Skeletal muscle satellite cell (primary cell): ENCODE measurements around the gene CDK16.

Source experiments
- H3K27me3 ChIP-seq: 2 replicates; pipeline ENCODE4 v1.7.0; 2013; ENCODE audit warnings: low read length; ENCODE audit not compliant: control insufficient read depth, insufficient read depth
- H3K36me3 ChIP-seq: 2 replicates; pipeline ENCODE4 v1.7.0; 2013; ENCODE audit warnings: mild to moderate bottlenecking, control low read depth, low read length; ENCODE audit not compliant: insufficient read depth
- H3K4me1 ChIP-seq: 2 replicates; pipeline ENCODE4 v1.7.0; 2013; ENCODE audit warnings: low read length; ENCODE audit not compliant: control insufficient read depth, insufficient read depth
- H3K4me2 ChIP-seq: 2 replicates; pipeline ENCODE4 v1.7.0; 2013; ENCODE audit warnings: mild to moderate bottlenecking, low read length
- H3K4me3 ChIP-seq: 2 replicates; pipeline ENCODE4 v1.7.0; 2013; ENCODE audit warnings: low read length
- H3K9ac ChIP-seq: 2 replicates; pipeline ENCODE4 v1.7.0; 2013; ENCODE audit warnings: mild to moderate bottlenecking, low read depth, low read length, moderate library complexity
- H3K9me3 ChIP-seq: replicated peaks from 2 replicates; pipeline ENCODE4 v1.7.0; 2013; ENCODE audit warnings: mild to moderate bottlenecking, control low read depth, low read length

CDK16 gene

DNA sequence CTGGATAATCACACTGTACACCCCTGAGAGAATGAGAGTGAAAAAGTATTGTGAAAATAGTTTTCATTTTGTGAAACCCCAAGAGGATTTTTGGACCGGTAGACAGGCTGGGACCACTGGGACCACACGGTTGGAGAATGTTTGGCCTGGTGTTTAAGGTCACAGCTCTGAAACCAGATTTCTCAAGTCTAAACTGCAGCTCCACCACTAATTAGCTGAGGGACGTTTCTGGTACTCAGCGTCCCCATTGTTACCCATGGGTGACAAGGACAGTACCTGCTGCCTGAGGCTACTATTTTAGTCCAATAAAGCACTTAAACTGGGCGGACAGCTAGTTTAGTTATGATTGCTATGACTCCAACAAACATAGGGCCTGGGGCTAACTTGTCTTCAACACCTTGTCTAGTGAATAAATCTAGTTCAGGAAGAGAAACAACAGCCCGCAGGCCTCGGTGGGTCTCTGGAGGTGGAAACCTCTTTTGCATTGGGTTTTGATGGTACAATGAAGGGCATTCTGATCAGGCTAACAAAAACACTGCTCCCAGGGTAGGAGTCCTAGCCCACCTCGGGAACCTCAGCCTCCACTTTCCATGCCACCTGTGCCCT lies 13.8 kb downstream of the CDK16 start:
- Histone ChIP-seq H3K36me3 (peaks cover 19% of the 10 kb centered on the region), H3K4me1 (peaks cover 18% of the 10 kb centered on the region), H3K4me3 (peak overlapping the region; percentile 87), H3K9ac (peak overlapping the region; percentile 98), H3K9me3 (no peaks in the 10 kb centered on the region), H3K4me2 (peak overlapping the region; percentile 94), H3K27me3 (peaks cover 5% of the 10 kb centered on the region)

DNA sequence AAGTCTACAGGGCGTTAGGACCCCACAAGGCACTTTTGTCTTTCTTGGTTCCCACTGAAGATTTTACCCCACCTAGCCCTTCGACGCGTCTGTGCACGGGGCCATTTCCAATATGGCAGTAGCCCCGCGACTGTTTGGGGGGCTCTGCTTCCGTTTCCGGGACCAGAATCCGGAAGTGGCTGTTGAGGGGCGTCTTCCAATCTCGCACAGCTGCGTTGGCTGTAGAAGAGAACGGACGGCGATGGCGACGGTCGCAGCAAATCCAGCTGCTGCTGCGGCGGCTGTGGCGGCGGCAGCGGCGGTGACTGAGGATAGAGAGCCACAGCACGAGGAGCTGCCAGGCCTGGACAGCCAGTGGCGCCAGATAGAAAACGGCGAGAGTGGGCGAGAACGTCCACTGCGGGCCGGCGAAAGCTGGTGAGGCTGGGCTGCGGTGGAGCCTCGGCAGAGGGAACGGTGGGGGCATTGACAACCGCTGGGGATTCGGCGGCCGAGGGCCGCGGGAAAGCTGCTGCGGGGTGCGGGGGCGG lies 14.4 kb downstream of the CDK16 start, which contains the start of gene USP11:
Gene USP11 (plus strand): TSS at position 207 of the 530 bp plus-strand sequence. CDS start 35 bp downstream, at position 242.
- Histone ChIP-seq H3K4me2 (peak within 1 kb of the TSS; percentile 94), H3K9ac (peak within 1 kb of the TSS; percentile 98), H3K4me3 (peak within 1 kb of the TSS; percentile 87), H3K9me3 (no peaks in the 10 kb centered on the region), H3K36me3 (peaks cover 18% of the 10 kb centered on the region), H3K27me3 (peaks cover 7% of the 10 kb centered on the region), H3K4me1 (peaks cover 18% of the 10 kb centered on the region)

DNA sequence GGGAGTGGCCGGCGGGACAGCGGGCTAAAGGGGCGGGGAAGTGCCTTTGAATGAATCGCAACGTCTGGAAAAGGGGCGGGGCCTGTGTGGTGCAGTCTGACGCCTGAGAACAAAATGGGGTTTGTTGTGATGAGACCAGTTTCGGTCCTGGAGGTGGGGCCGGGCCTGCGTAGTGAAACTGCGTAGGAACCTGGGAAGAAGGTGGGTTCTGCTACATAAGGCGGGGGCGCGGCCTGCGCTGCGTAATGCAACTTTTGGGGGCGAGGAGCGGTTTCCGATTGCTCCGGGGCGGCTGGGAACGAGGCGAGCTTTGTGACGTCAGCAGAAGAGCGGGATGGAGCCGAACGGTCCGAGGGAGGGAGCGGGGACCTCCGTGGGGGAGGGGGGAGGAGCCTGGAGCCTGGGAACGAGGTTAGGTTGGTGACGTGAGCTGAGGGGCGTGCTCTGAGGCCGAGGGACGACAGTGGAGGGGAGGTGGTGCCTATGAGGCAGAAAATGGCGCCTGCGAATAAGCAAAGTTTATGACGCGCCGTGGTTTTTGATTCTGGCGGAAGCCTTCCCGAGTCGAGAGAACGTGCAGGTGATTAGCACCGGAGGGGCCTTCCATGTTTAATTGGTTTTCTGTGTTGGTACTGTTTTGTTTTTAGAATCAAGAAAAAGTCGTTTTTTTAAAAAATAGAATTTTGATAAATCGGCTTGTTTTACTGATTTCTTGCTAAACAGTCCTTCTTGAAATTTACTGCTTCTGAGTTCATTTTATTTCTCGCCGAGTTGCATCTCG lies 15.0 kb downstream of the CDK16 start:
- no peaks in the 10 kb centered on the region for H3K9me3 ChIP-seq
- H3K27me3 ChIP-seq = peaks cover 7% of the 10 kb centered on the region
- peaks cover 18% of the 10 kb centered on the region for H3K4me1 ChIP-seq
- peak overlapping the region; percentile 87 for H3K4me3 ChIP-seq
- H3K4me2 ChIP-seq = peak overlapping the region; percentile 94
- peak overlapping the region; percentile 98 for H3K9ac ChIP-seq
- H3K36me3 ChIP-seq = peaks cover 13% of the 10 kb centered on the region

DNA sequence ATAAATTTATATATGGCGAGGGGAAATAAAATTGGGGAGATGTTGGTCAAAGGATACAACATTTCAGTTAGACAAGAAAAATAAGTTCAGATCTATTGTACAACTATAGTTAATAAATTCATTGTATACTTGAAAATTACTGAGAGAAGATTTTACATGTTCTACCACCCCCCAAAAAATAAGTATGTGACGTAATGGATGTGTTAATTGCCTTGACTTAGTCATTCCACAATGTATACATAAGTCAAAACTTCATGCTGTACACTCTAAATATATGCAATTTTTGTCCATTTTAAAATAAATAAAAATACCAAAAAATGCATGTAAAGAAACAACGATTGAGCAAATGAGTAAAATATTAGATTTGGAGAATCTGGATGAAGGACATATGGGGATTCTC lies 16.1 kb downstream of the CDK16 start:
- H3K4me1 ChIP-seq = peaks cover 18% of the 10 kb centered on the region

GRCh38 chrX:47235691-47236103 lies 17.2 kb downstream of the CDK16 start:
- Histone ChIP-seq H3K4me2 (peak overlapping the region; percentile 94), H3K36me3 (peaks cover 10% of the 10 kb centered on the region), H3K27me3 (peaks cover 7% of the 10 kb centered on the region), H3K4me3 (no peak overlapping the region), H3K9me3 (no peaks in the 10 kb centered on the region), H3K4me1 (peaks cover 18% of the 10 kb centered on the region), H3K9ac (no peak overlapping the region)

More for the DNA sequence above, 16.1 kb downstream of the CDK16 start:
- H3K9ac ChIP-seq = peak overlapping the region; percentile 98
- peaks cover 7% of the 10 kb centered on the region for H3K27me3 ChIP-seq
- peak overlapping the region; percentile 94 for H3K4me2 ChIP-seq
- peak overlapping the region; percentile 87 for H3K4me3 ChIP-seq
- no peaks in the 10 kb centered on the region for H3K9me3 ChIP-seq
- peaks cover 9% of the 10 kb centered on the region for H3K36me3 ChIP-seq

DNA sequence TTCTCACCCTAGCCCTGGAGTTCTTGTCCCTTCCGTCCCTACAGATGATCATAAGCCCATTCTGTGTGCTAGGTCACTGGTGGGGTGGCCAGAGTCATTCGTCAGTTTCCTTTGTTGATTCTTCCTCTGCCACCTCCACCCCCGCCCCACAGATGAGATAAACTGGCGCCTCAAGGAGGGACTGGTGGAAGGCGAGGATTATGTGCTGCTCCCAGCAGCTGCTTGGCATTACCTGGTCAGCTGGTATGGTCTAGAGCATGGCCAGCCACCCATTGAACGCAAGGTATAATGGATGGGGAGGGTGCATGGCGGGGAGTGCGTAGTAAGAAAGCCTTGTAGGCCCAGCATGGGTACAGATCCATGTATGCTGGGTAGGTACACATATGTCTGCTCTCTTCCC lies 20.7 kb downstream of the CDK16 start:
- peaks cover 10% of the 10 kb centered on the region for H3K4me1 ChIP-seq
- no peak overlapping the region for H3K9ac ChIP-seq
- no peak overlapping the region for H3K4me2 ChIP-seq
- H3K27me3 ChIP-seq = peaks cover 7% of the 10 kb centered on the region
- H3K9me3 ChIP-seq = no peaks in the 10 kb centered on the region
- peaks cover 23% of the 10 kb centered on the region for H3K36me3 ChIP-seq
- H3K4me3 ChIP-seq = no peak overlapping the region

DNA sequence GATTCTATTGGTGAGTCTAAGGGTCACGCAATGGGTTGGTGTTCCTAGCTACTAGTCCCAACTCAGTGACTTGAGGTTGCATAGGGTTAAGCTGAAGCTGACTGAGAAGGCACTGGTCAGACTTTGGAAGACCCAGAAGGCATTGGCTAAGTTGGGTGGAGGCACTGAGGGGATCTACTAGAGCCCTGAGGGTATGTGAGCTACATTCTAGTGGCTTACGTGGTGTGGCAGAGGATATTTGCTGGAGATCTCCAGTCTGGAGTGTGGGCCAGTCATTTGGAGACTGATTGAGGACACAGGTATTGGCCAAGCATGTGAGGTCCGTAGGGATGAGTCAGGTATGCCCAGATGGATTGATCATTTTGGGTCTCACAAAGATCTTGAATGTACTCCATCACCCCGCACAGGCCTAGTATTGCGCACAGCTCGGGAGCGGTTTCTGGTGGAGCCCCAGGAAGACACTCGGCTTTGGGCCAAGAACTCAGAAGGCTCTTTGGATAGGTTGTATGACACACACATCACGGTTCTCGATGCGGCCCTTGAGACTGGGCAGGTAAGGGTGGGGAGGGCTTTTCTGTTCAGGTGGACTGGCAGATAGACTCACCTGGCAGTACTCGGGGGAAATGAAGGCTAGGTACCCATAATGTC lies 21.5 kb downstream of the CDK16 start:
- Histone ChIP-seq H3K4me1 (peaks cover 6% of the 10 kb centered on the region), H3K27me3 (peaks cover 7% of the 10 kb centered on the region), H3K4me3 (no peak overlapping the region), H3K36me3 (peaks cover 30% of the 10 kb centered on the region), H3K4me2 (no peak overlapping the region), H3K9me3 (no peaks in the 10 kb centered on the region), H3K9ac (no peak overlapping the region)

DNA sequence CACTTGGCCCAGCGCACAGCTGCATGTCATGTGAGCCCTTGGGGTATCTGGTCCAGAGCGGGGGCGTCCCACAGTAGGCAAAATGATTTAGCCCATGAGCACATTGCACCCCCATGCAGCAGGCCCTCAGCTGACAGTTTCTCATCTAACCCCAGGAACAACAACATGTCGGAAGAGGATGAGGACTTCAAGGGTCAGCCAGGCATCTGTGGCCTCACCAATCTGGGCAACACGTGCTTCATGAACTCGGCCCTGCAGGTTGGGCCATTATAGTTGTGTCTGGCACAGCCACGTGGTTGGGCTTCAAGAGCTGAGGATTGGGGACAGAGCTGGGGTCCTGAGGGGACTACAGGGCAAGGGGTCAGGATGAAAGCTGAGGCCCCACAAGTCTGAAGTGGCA lies 22.1 kb downstream of the CDK16 start:
- Histone ChIP-seq H3K27me3 (peaks cover 7% of the 10 kb centered on the region), H3K4me3 (no peak overlapping the region), H3K4me1 (peaks cover under 1% of the 10 kb centered on the region), H3K4me2 (no peak overlapping the region), H3K9me3 (no peaks in the 10 kb centered on the region), H3K36me3 (peaks cover 33% of the 10 kb centered on the region), H3K9ac (no peak overlapping the region)

DNA sequence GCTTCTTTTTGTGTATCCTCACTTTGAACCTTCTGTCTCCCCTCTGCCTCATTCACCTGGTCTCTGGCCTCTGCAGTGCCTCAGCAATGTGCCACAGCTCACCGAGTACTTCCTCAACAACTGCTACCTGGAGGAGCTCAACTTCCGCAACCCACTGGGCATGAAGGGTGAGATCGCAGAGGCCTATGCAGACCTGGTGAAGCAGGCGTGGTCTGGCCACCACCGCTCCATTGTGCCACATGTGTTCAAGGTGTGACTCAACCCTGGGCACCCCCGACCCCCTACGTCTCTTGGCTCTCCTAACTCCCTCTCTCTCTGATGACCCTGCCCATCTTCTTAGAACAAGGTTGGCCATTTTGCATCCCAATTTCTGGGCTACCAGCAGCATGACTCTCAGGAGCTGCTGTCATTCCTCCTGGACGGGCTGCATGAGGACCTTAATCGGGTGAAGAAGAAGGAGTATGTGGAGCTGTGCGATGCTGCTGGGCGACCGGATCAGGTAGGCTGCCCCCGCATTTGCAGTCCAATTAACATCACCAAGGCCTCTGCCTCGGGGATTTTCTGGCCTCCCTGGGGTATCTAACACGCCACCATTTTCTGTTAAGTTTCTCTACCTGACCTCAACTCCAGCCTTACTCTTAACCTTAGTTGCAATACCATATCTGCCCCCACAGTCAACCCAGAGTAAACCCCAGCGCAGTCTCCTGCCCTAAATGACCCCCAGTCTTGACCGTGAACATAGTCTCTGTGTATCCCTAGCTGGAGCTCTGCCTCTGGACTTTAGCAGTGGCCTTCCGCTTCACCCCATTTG lies 22.9 kb downstream of the CDK16 start:
- no peak overlapping the region for H3K4me3 ChIP-seq
- no peak overlapping the region for H3K9ac ChIP-seq
- no peak overlapping the region for H3K4me2 ChIP-seq
- no peaks in the 10 kb centered on the region for H3K4me1 ChIP-seq
- peaks cover 41% of the 10 kb centered on the region for H3K36me3 ChIP-seq
- peaks cover 13% of the 10 kb centered on the region for H3K27me3 ChIP-seq
- no peaks in the 10 kb centered on the region for H3K9me3 ChIP-seq

DNA sequence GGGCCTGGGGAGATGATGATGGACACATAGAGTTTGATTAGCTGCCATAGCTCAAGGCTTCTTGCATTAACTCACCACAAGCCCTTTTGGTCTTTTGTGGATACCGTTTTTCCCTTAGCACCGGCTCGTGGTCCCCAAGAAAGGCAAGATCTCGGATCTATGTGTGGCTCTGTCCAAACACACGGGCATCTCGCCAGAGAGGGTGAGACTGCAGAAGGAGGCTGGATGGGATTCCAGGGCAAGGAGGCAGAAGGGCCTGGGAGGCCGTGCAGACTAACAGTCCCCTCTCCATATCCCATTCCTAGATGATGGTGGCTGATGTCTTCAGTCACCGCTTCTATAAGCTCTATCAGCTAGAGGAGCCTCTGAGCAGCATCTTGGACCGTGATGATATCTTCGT lies 23.8 kb downstream of the CDK16 start:
- peaks cover 9% of the 10 kb centered on the region for H3K27me3 ChIP-seq

DNA sequence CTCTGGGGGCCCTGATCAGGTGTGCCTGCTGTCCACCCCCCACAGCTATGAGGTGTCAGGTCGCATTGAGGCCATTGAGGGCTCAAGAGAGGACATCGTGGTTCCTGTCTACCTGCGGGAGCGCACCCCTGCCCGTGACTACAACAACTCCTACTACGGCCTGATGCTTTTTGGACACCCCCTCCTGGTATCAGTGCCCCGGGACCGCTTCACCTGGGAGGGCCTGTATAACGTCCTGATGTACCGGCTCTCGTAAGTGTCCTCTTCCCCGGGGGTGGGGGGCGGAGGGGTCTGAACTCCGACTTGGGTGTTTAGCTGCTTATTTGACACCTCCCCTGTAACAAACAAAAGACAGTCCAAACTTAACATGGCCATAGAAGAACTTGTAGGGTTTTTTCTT lies 24.9 kb downstream of the CDK16 start:
- H3K27me3 ChIP-seq = peaks cover 10% of the 10 kb centered on the region
- peaks cover 44% of the 10 kb centered on the region for H3K36me3 ChIP-seq

More for the DNA sequence above, 23.8 kb downstream of the CDK16 start:
- H3K4me1 ChIP-seq = no peaks in the 10 kb centered on the region
- no peak overlapping the region for H3K4me2 ChIP-seq
- no peaks in the 10 kb centered on the region for H3K9me3 ChIP-seq
- H3K9ac ChIP-seq = no peak overlapping the region
- peaks cover 42% of the 10 kb centered on the region for H3K36me3 ChIP-seq
- H3K4me3 ChIP-seq = no peak overlapping the region

More for the DNA sequence above, 24.9 kb downstream of the CDK16 start:
- Histone ChIP-seq H3K9ac (no peak overlapping the region), H3K4me1 (no peaks in the 10 kb centered on the region), H3K4me3 (no peak overlapping the region), H3K4me2 (no peak overlapping the region), H3K9me3 (no peaks in the 10 kb centered on the region)
